HG02759 (cell line): Measurements from ENCODE around the gene SLU7.
"Not testable (repeated sequence)": the region's sequence is repeated elsewhere in the genome, so short reads cannot be mapped to it uniquely, and the experiment has no call there.

ENCODE experiments used
- ATAC-seq: cut with Tn5 transposase; IDR thresholded peaks from one replicate; pipeline ENCODE4 v1.9.1; 2021; ENCODE audit warnings: mild to moderate bottlenecking, moderate library complexity; ENCODE audit not compliant: unreplicated experiment

Gene SLU7

GRCh38 chr5:160451281-160451680, 32.4 kb upstream of the SLU7 start:
- no peak for ATAC-seq

GRCh38 chr5:160450164-160450932, 31.5 kb upstream of the SLU7 start:
- ATAC-seq = no peak

GRCh38 chr5:160449458-160449857, 30.6 kb upstream of the SLU7 start:
- no peak for ATAC-seq

GRCh38 chr5:160448886-160449285, 30.0 kb upstream of the SLU7 start:
- ATAC-seq = no peak

- no peak for ATAC-seq
Measured at GRCh38 chr5:160445751-160446150, 26.9 kb upstream of the SLU7 start.

GRCh38 chr5:160445132-160445531, 26.3 kb upstream of the SLU7 start:
- peak; percentile 33 for ATAC-seq

GRCh38 chr5:160444407-160444806, 25.5 kb upstream of the SLU7 start:
- ATAC-seq = no peak

- ATAC-seq = peak; percentile 24
Measured at GRCh38 chr5:160442824-160443431, 24.0 kb upstream of the SLU7 start.

GRCh38 chr5:160441311-160441781, 22.5 kb upstream of the SLU7 start:
- peak; percentile 38 for ATAC-seq

- ATAC-seq = peak; percentile 64
Measured at GRCh38 chr5:160439205-160439600, 20.3 kb upstream of the SLU7 start.

- peak; percentile 25 for ATAC-seq
Measured at GRCh38 chr5:160438316-160439204, 19.7 kb upstream of the SLU7 start.

- no peak for ATAC-seq
Measured at GRCh38 chr5:160437271-160437670, 18.4 kb upstream of the SLU7 start.

- ATAC-seq = not testable (repeated sequence)
Measured at GRCh38 chr5:160436661-160437060, 17.8 kb upstream of the SLU7 start.

- no peak for ATAC-seq
Measured at GRCh38 chr5:160436017-160436416, 17.1 kb upstream of the SLU7 start.

- no peak for ATAC-seq
Measured at GRCh38 chr5:160435532-160435931, 16.7 kb upstream of the SLU7 start.

GRCh38 chr5:160434022-160434531, 15.2 kb upstream of the SLU7 start:
- ATAC-seq = peak; percentile 83

- no peak for ATAC-seq
Measured at GRCh38 chr5:160432787-160433186, 13.9 kb upstream of the SLU7 start.

GRCh38 chr5:160432196-160432595, 13.3 kb upstream of the SLU7 start:
- ATAC-seq = no peak

- ATAC-seq = no peak
Measured at GRCh38 chr5:160427607-160428006, 8.7 kb upstream of the SLU7 start.

GRCh38 chr5:160423099-160423498, 4.2 kb upstream of the SLU7 start:
- no peak for ATAC-seq

GRCh38 chr5:160421625-160422258, 2.9 kb upstream of the SLU7 start, which contains the start of gene PTTG1:
TSS of gene PTTG1 (plus strand) at chr5:160421855. CDS start at chr5:160422313, 458 bp downstream.
- ATAC-seq = peak; percentile 74
